22Rv1 (cell line): ENCODE data around the gene GPLD1.

Experiments used
- CTCF ChIP-seq: fragments of 450-650 bp; IDR thresholded peaks from 2 replicates; pipeline ENCODE4 v1.5.1; 2017; ENCODE audit warnings: mild to moderate bottlenecking
- ZFX ChIP-seq: fragments of 450-650 bp; IDR thresholded peaks from 2 replicates; pipeline ENCODE4 v1.6.1; 2017; ENCODE audit warnings: antibody characterized with exemption, borderline replicate concordance

GRCh38 chr6:24378473-24379097 is 110.8 kb downstream of the GPLD1 start:
- TF ChIP-seq CTCF: no peak
- TF ChIP-seq ZFX: no peak
